GM10847 (cell line): Measurements from ENCODE around the gene RXFP4.

ENCODE experiments used
- POLR2A ChIP-seq: IDR thresholded peaks from 2 replicates; pipeline ENCODE4 v1.6.1; 2011; ENCODE audit not compliant: insufficient read length; ENCODE audit errors: extremely low read depth

RXFP4 gene

GRCh38 chr1:155919801-155920200 lies 21.6 kb upstream of the RXFP4 start:
- TF ChIP-seq POLR2A: no peak

GRCh38 chr1:155920717-155921116 lies 20.7 kb upstream of the RXFP4 start:
- no peak for TF ChIP-seq POLR2A

DNA sequence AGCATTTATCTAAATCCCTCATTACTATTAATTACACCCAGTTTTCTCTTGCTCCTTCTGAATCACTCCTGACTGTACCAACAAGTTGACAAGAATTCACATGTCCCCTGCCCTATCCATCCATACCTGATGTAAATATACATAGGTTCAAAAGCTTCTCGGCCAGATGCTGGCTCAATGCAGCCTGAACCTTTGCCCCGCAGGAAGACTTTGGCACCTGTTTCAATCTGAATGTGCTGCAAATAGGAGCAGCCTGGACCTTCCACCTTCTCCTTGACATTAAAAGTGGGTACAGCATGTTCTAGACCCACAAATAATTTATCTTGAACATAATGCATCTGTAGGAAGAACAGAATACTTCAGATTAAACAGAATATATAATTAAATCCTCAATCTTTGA lies 15.9 kb upstream of the RXFP4 start:
- no peak for TF ChIP-seq POLR2A

- TF ChIP-seq POLR2A: no peak
Observed at GRCh38 chr1:155929057-155929456, 12.4 kb upstream of the RXFP4 start.

DNA sequence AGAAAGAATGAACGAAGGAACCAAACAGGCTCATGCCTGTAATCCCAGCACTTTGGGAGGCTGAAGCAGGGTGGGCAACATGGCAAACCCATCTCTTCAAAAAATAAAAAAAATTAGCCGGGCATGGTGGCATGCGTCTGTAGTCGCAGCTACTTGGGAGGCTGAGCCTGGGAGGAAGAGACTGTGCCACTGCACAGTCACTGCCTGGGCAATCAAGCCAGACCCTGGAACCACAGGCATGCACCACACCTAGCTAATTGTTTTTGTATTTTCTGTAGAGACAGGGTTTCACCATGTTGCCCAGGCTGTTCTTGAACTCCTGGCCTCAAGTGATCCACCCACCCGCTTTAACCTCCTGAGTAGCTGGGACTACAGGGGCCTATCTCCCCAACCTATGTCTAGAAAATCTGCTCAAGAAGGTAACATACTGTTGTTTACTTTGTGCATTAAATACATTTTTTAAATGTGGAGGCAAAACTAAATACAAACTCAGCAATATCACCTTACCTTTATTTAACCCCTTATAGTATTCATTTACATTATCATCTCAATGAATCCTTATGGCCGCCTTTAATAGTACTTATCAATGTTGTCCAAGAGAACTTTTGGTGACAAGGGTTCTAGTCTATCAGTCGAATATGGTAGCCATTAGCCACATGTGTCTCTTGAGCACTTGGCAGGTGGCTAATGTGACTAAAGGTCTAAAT lies 10.0 kb upstream of the RXFP4 start:
- no peak for TF ChIP-seq POLR2A

GRCh38 chr1:155932081-155932480 lies 9.4 kb upstream of the RXFP4 start:
- TF ChIP-seq POLR2A: no peak

DNA sequence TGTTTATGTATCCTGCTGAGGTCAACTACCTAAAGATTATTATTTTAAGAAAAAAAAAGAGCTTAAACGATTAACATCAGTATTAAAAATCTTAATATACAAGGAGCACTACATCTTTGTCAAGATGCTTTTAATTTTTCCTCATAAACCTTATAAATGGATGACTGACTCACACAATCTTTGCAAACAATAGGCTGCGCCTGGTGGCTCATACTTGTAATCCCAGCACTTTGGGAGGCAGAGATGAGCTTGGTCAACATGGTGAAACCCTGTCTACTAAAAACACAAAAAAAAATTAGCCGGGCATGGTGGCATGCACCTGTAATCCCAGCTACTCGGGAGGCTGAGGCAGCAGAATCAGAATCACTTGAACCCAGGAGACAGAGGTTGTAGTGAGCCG lies 9.0 kb upstream of the RXFP4 start:
- no peak for TF ChIP-seq POLR2A

- TF ChIP-seq POLR2A: no peak
Observed at GRCh38 chr1:155933591-155934096, 7.8 kb upstream of the RXFP4 start.

GRCh38 chr1:155934097-155934935 lies 7.1 kb upstream of the RXFP4 start, which contains the start of gene KHDC4:
TSS of gene KHDC4 (minus strand) at chr1:155934413. CDS start at chr1:155934373, 40 bp downstream.
- peak; percentile 96 for TF ChIP-seq POLR2A

GRCh38 chr1:155934936-155935590 lies 6.4 kb upstream of the RXFP4 start:
- no peak for TF ChIP-seq POLR2A

DNA sequence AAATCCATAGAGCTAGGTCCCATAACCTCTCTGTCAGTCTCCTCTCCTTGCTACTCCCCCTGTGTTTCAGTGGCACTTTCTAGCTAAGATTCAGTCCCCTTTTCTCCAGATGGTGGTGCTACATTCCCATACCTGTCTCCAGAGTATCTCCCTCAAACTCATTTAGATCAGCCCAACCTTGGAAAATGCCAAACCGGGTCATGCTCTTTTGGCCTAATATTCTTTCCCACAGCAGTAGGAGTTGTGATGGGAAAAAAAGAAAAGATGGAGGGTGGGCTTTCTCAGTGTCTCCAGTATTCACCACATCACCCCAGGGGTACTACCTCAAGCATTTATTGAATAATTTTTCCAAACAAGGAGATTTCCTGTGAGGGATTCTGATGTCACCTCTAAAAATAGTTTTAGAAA lies 3.2 kb upstream of the RXFP4 start:
- TF ChIP-seq POLR2A: no peak

DNA sequence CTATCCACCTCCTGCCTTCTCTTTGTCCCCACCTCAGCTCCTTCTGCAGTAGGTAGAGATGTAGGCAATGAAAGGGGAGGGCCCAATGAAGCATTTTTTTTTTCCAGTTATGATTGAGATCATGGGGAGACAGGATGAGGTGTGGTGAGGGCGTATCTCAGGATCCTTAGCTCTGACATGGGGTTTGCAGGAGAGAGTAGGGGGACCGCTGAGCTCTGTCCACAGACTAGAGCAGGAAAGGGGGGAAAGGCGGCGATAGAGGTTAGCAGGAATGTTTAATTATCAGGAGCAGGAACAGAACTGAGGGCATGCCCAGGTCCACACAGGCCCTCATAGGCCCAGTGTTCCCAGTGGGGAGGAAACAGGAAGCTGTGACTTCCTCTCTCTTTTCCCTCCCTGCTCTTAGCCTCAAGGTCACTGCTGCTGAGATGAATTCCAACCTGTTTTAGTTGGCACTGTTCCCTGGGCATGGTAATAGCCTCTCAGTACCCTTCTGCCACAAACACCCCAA lies 901 bp upstream of the RXFP4 start:
- no peak for TF ChIP-seq POLR2A

GRCh38 chr1:155941845-155942531 lies 550 bp downstream of the RXFP4 start:
- TF ChIP-seq POLR2A: no peak

DNA sequence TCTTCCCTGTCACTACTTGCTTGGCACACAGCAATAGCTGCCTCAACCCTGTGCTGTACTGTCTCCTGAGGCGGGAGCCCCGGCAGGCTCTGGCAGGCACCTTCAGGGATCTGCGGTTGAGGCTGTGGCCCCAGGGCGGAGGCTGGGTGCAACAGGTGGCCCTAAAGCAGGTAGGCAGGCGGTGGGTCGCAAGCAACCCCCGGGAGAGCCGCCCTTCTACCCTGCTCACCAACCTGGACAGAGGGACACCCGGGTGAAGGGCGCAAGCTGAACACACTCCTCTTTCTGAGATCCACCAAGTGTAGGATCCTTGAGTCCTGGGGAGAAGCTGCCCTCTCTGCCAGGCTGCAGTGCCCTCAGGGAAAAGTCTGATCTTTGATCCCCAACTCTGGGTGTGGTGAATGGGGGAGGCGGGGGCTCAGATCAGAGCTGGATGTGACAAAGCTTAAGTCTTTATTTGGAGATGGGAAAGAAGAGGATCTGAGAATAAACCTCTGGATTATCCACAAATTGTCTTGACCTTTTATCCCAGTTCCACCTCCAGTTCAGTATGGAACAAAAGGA lies 1.2 kb downstream of the RXFP4 start:
- no peak for TF ChIP-seq POLR2A

DNA sequence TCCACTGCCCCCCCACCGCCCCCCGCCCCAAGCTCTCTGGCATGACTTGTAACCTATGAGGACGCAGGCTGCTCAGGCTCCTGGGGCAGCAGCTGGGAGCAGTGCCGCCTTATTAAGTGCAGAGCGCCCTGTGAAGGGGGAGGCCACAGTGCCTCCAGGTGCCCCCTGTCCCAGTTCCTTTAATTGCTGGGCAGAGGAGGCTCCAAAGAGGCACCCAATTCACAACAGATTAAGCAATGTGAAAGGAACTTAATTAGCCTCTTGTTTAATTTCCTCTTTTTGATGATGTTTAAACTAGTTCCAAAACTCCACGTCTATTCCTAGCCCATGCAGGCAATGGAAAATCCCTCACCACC lies 3.0 kb downstream of the RXFP4 start:
- TF ChIP-seq POLR2A: no peak
